HepG2 (cell line): ENCODE data around the gene DYSF. TPM values are rescaled to one million over a fixed set of nuclear protein-coding genes. Genes with fewer than 3 reads are reported as not detected.

ENCODE experiments used
- ATAC-seq: fragments of 200-7000 bp; cut with Tn5 transposase; 3 replicates; pipeline ENCODE4 v1.9.1; 2020; ENCODE audit warnings: mild to moderate bottlenecking, moderate library complexity
- BruUV-seq: library from RNA; stranded (reverse); fragments of 400-500 nt; replicated peaks from 2 replicates; lab custom pipeline; 2021; lab: Mats Ljungman, UMichigan
- CTCF ChIA-PET: fragments of 300-600 bp; formaldehyde crosslinking; extraction: SDS; loops from one replicate; lab custom pipeline; 2021; ENCODE audit warnings: low total read pairs, inconsistent platforms, low intra/inter-chr PET ratio; lab: Yijun Ruan, JAX
- POLR2A ChIA-PET: fragments of 350-600 bp; sonication (Branson Sonifier 250); formaldehyde crosslinking; loops from one replicate; lab custom pipeline; 2020; ENCODE audit warnings: antibody characterized with exemption, inconsistent platforms; lab: Yijun Ruan, JAX
- DNase-seq: peaks from one replicate; pipeline ENCODE4 v3.0.0-alpha.2; 2015; ENCODE audit warnings: low spot score
- FAIRE-seq: peaks from 3 replicates; lab custom pipeline; 2011; peaks lifted over from hg19 to GRCh38; lab: Jason Lieb, UNC
- H2AFZ ChIP-seq: one replicate; pipeline ENCODE4 v1.6.1; 2011; ENCODE audit warnings: low read length, inconsistent platforms
- H3K27ac ChIP-seq: fragments of 300-600 bp; 3 replicates; pipeline ENCODE4 v1.8.0; 2011; ENCODE audit warnings: mixed run types, mild to moderate bottlenecking, mixed read lengths, low read length, inconsistent platforms; ENCODE audit not compliant: insufficient read depth; ENCODE audit errors: extremely low read length
- H3K27me3 ChIP-seq, 2 experiments: fragments of 200-600 bp in 1 of 2; 2 replicates in 1 of 2; 3 replicates in 1 of 2; pipeline versions ENCODE4 v1.6.0 to v1.8.0; 2011; ENCODE audit warnings: low read length in 2 of 2, mild to moderate bottlenecking in 2 of 2, moderate library complexity in 2 of 2, inconsistent platforms in 1 of 2; ENCODE audit not compliant: insufficient read depth in 2 of 2, control insufficient read depth in 1 of 2
- H3K36me3 ChIP-seq, 2 experiments: fragments of 200-600 bp in 1 of 2; replicated peaks in 1 of 2; 2 replicates in 1 of 2; 3 replicates in 1 of 2; pipeline versions ENCODE4 v1.5.1 to v1.8.0; 2011; ENCODE audit warnings: low read length in 2 of 2, inconsistent platforms in 1 of 2; ENCODE audit not compliant: insufficient read depth in 2 of 2, control insufficient read depth in 1 of 2
- H3K4me1 ChIP-seq: 2 replicates; pipeline ENCODE4 v1.5.1; 2012; ENCODE audit warnings: low read length, inconsistent platforms; ENCODE audit not compliant: insufficient read depth
- H3K4me2 ChIP-seq: 2 replicates; pipeline ENCODE4 v1.6.0; 2011; ENCODE audit warnings: low read depth, low read length, inconsistent platforms
- H3K4me3 ChIP-seq, 3 experiments: fragments of 200-600 bp in 1 of 3; sonication (generic), shearing (Covaris generic) in 1 of 3; replicated peaks in 1 of 3; 2 replicates each; pipeline ENCODE4 v1.5.1; 2011 to 2016; ENCODE audit warnings: low read length in 3 of 3, inconsistent platforms in 2 of 3, low read depth in 2 of 3, mild to moderate bottlenecking in 2 of 3, control low read depth in 1 of 3, mixed read lengths in 1 of 3; ENCODE audit not compliant: insufficient read depth in 1 of 3
- H3K79me2 ChIP-seq: one replicate; pipeline ENCODE4 v1.6.1; 2011; ENCODE audit warnings: low read length, inconsistent platforms; ENCODE audit not compliant: insufficient read depth
- H3K9ac ChIP-seq: 2 replicates; pipeline ENCODE4 v1.6.0; 2011; ENCODE audit warnings: mild to moderate bottlenecking, low read depth, low read length, inconsistent platforms; ENCODE audit not compliant: insufficient read depth
- H3K9me3 ChIP-seq: 2 replicates; pipeline ENCODE4 v1.5.1; 2012; ENCODE audit warnings: mild to moderate bottlenecking, low read length
- H4K20me1 ChIP-seq: 2 replicates; pipeline ENCODE4 v1.6.0; 2011; ENCODE audit warnings: inconsistent platforms, mild to moderate bottlenecking, low read length, moderate library complexity; ENCODE audit not compliant: insufficient read depth
- EED ChIP-seq: sonication (generic); formaldehyde crosslinking; IDR thresholded peaks from 2 replicates; pipeline ENCODE4 v1.5.0; 2020; ENCODE audit warnings: mild to moderate bottlenecking, missing genetic modification reagents
- EZH2 ChIP-seq: conservative IDR thresholded peaks from 2 replicates; pipeline ENCODE4 v1.6.1; 2012; ENCODE audit warnings: mild to moderate bottlenecking, low read depth, low read length, moderate library complexity
- GMEB2 ChIP-seq: IDR thresholded peaks from 2 replicates; pipeline ENCODE4 v1.6.1; 2016; ENCODE audit warnings: missing biosample characterization, missing genetic modification reagents, low read depth
- KDM1A ChIP-seq: IDR thresholded peaks from 2 replicates; pipeline ENCODE4 v1.6.1; 2016; ENCODE audit warnings: missing compliant biosample characterization
- MEF2D ChIP-seq: sonication (generic); formaldehyde crosslinking; IDR thresholded peaks from 2 replicates; pipeline ENCODE4 v1.5.1; 2020; ENCODE audit warnings: mild to moderate bottlenecking, missing genetic modification reagents
- SMC3 ChIP-seq: IDR thresholded peaks from 2 replicates; pipeline ENCODE4 v1.6.1; 2011; ENCODE audit warnings: low read length, improper control_type of control experiment
- SRSF9 ChIP-seq: fragments of 200-400 bp; formaldehyde crosslinking; IDR thresholded peaks from 2 replicates; pipeline ENCODE4 v1.6.1; 2018; ENCODE audit warnings: borderline replicate concordance, mild to moderate bottlenecking, low read depth, low read length; ENCODE audit not compliant: insufficient read depth, poor library complexity, severe bottlenecking
- ZBTB34 ChIP-seq: sonication (generic); formaldehyde crosslinking; IDR thresholded peaks from 2 replicates; pipeline ENCODE4 v1.8.0; 2022; ENCODE audit warnings: mild to moderate bottlenecking, missing genetic modification reagents
- ZNF138 ChIP-seq: sonication (generic); formaldehyde crosslinking; IDR thresholded peaks from 2 replicates; pipeline ENCODE4 v1.5.0; 2020; ENCODE audit warnings: mild to moderate bottlenecking, low read depth, missing genetic modification reagents
- ZNF441 ChIP-seq: sonication (generic); formaldehyde crosslinking; IDR thresholded peaks from 2 replicates; pipeline ENCODE4 v1.7.0; 2021; ENCODE audit warnings: missing genetic modification reagents, borderline replicate concordance
- ZNF503 ChIP-seq: sonication (generic); formaldehyde crosslinking; IDR thresholded peaks from 2 replicates; pipeline ENCODE4 v1.4.0; 2020; ENCODE audit warnings: missing genetic modification reagents
- ZNF543 ChIP-seq: sonication (generic); formaldehyde crosslinking; IDR thresholded peaks from 2 replicates; pipeline ENCODE4 v1.4.0; 2020; ENCODE audit warnings: mild to moderate bottlenecking, missing genetic modification reagents
- ZNF572 ChIP-seq: sonication (generic); formaldehyde crosslinking; IDR thresholded peaks from 2 replicates; pipeline ENCODE4 v1.5.1; 2020; ENCODE audit warnings: mild to moderate bottlenecking, missing genetic modification reagents
- ZNF576 ChIP-seq: sonication (generic); formaldehyde crosslinking; IDR thresholded peaks from 2 replicates; pipeline ENCODE4 v1.4.0; 2020; ENCODE audit warnings: mild to moderate bottlenecking, missing genetic modification reagents
- ZNF615 ChIP-seq: sonication (generic); formaldehyde crosslinking; IDR thresholded peaks from 2 replicates; pipeline ENCODE4 v1.5.0; 2020; ENCODE audit warnings: mild to moderate bottlenecking, missing genetic modification reagents, borderline replicate concordance
- ZNF816 ChIP-seq: sonication (generic); formaldehyde crosslinking; IDR thresholded peaks from 2 replicates; pipeline ENCODE4 v1.8.0; 2022; ENCODE audit warnings: missing genetic modification reagents, mild to moderate bottlenecking, borderline replicate concordance
- WGBS: methylation state at CpG from one replicate; pipeline ENCODE4 v1.1.6; 2017; ENCODE audit warnings: low lambda C conversion rate; 5-methylcytosine and 5-hydroxymethylcytosine counted together
- in situ Hi-C: cut with HindIII; loops from 2 replicates; pipeline ENCODE4 v1.10.0; 2017; ENCODE audit warnings: low pct_unique_long_range_greater_than_20kb; ENCODE audit not compliant: extremely low pct_ligation_motif_present
- intact Hi-C: fragments of 100-400 bp; cut with micrococcal nuclease; formaldehyde crosslinking; loops from one replicate; pipeline ENCODE4 v1.10.0; 2022; ENCODE audit not compliant: unreplicated experiment
- polyA plus RNA-seq, 8 experiments: library from polyadenylated mRNA; depleted of rRNA in 3 of 8; stranded (reverse) in 7 of 8; unstranded in 1 of 8; fragments of >200 nt; fragmentation: Illumina TruSeq in 4 of 8; extraction: Trizol in 4 of 8; gene quantifications; 2 replicates each; pipeline versions ENCODE4 v1.2.1 to v1.2.3, GENCODE V29; 2011 to 2016; ENCODE audit warnings: low read depth in 4 of 8, missing spikeins in 1 of 8, mixed read lengths in 1 of 8; ENCODE audit not compliant: insufficient read depth in 1 of 8
- total RNA-seq, 5 experiments: library from RNA; depleted of rRNA; stranded (reverse); fragments of >200 nt; fragmentation: Illumina TruSeq; extraction: Trizol; gene quantifications; 2 replicates each; pipeline ENCODE4 v1.2.3, GENCODE V29; 2016; ENCODE audit warnings: low read depth in 1 of 5
- TF ChIP-seq, protein P1 (sequence below): sonication (generic); formaldehyde crosslinking; IDR thresholded peaks from 2 replicates; pipeline ENCODE4 v1.8.1; 2023; ENCODE audit warnings: missing genetic modification reagents, mild to moderate bottlenecking, borderline replicate concordance
- TF ChIP-seq, protein P2 (sequence below): sonication (generic); formaldehyde crosslinking; IDR thresholded peaks from 2 replicates; pipeline ENCODE4 v1.5.0; 2020; ENCODE audit warnings: missing genetic modification reagents, mild to moderate bottlenecking, borderline replicate concordance

DYSF gene
- total and polyA plus RNA-seq, 2 of the 13 experiments (the other 11 are each of a cell fraction or from before 2014, with no cell fraction given): 0.15 to 2.4 TPM

DNA sequence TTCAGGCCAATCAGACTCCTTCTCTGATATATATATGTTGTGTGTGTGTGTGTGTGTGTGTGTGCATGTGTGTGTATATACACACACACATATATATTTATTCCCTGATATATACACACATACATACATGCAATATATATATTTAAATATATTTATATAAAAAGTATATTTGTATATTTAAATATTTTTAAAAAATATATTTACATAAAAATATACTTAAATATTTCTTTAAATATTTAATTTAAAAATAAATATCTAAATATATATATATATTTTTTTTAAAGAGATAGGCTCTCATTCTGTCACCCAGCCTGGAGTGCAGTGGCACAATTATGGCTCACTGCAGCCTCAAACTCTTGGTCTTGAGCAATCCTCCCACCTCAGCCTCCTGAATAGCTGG, 281.3 kb downstream of the DYSF start (continued):
- TF ChIP-seq GMEB2 (CRISPR knock-in tag) (no peak), EED (no peak), ZNF503 (CRISPR knock-in tag) (no peak)

- BruUV-seq: no TSS peak
- no peak overlapping the region for H3K4me2 ChIP-seq
- no peaks in the 10 kb centered on the region for H3K79me2 ChIP-seq
- H3K27ac ChIP-seq: no peak overlapping the region
- CTCF ChIA-PET: no interaction called here
- H3K36me3 ChIP-seq: no peaks in the 10 kb centered on the region
- FAIRE-seq: no peak
- intact Hi-C loops (no loop called here), in situ Hi-C loops (no loop called here)
- no peaks in the 10 kb centered on the region for H3K4me1 ChIP-seq
- POLR2A ChIA-PET: no interaction called here
- no peak overlapping the region for H3K9ac ChIP-seq
- H3K4me3 ChIP-seq: no peak overlapping the region
- 32% methylated on average over 1 of the region's 1 CpG for WGBS
- DNase-seq: no peak
- H4K20me1 ChIP-seq: no peaks in the 10 kb centered on the region
- no peak for ATAC-seq
- peaks cover 2% of the 10 kb centered on the region in 2 experiments; a peak in 1 of 5 replicates for H3K27me3 ChIP-seq
- no peak overlapping the region for H2AFZ ChIP-seq
- H3K9me3 ChIP-seq: no peaks in the 10 kb centered on the region
- TF ChIP-seq ZNF543 (CRISPR knock-in tag) (no peak), KDM1A (no peak), ZNF816 (CRISPR knock-in tag) (no peak), ZNF615 (no peak), ZNF576 (CRISPR knock-in tag) (no peak), MEF2D (CRISPR knock-in tag) (no peak), EZH2 (no peak), SMC3 (no peak), ZNF441 (CRISPR knock-in tag) (no peak), ZBTB34 (CRISPR knock-in tag) (no peak), ZNF138 (CRISPR knock-in tag) (no peak), ZNF572 (CRISPR knock-in tag) (no peak), SRSF9 (no peak)
- TF ChIP-seq, protein P1, sequence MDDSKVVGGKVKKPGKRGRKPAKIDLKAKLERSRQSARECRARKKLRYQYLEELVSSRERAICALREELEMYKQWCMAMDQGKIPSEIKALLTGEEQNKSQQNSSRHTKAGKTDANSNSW: no peak
- TF ChIP-seq, protein P2, sequence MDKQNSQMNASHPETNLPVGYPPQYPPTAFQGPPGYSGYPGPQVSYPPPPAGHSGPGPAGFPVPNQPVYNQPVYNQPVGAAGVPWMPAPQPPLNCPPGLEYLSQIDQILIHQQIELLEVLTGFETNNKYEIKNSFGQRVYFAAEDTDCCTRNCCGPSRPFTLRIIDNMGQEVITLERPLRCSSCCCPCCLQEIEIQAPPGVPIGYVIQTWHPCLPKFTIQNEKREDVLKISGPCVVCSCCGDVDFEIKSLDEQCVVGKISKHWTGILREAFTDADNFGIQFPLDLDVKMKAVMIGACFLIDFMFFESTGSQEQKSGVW (CRISPR knock-in tag): no peak
These were observed 282.3 kb downstream of the DYSF start for GRCh38 chr2:71735676-71736075.
